Stimulated activated CD8-positive, alpha-beta memory T cell treated with anti-CD3 and anti-CD28 coated beads, Interleukin-15, amount 100 ng/mL, for 48 hours (primary cell): Measurements from ENCODE around the gene NVL.
"Not testable (repeated sequence)": the region's sequence is repeated elsewhere in the genome, so short reads cannot be mapped to it uniquely, and the experiment has no call there.

Experiments
- DNase-seq, 2 donors: peaks; one replicate each; pipeline ENCODE4 v3.0.0-alpha.2; 2020; ENCODE audit warnings: low read depth in 2 of 2

The NVL gene

DNA sequence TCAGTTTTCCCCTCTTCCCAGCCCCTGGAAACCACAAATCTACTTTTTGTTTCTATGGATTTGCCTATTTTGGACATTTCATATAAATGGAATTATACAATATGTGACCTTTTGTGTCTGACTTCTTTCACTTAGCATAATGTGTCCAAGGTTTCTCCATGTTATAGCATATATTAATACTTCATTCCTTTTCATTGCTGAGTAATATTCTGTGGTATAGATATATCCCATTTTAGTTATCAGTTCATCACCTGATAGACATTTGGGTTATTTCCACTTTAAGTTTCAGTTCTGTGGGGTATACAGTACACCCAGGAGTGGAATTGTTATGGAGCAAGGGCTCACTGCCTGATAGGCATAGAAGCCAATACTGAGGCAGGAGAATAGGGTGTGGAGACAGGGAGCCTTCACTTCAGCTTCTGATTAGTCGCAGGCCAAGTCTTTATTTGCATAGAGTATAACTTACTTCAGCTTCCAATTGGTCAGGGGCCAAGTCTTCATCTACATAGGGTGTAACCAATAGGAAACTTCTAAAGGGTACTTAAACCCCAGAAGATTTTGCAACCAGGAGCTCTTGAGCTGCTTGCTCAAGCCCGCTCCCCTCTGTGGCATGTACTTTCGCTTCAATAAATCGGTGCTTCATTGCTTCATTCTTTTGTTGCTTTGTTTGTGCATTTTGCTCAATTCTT is 8.3 kb upstream of the NVL start:
- DNase-seq, result no peak

- DNase-seq, result no peak
Observed at GRCh38 chr1:224333939-224334786, 4.2 kb upstream of the NVL start.

DNA sequence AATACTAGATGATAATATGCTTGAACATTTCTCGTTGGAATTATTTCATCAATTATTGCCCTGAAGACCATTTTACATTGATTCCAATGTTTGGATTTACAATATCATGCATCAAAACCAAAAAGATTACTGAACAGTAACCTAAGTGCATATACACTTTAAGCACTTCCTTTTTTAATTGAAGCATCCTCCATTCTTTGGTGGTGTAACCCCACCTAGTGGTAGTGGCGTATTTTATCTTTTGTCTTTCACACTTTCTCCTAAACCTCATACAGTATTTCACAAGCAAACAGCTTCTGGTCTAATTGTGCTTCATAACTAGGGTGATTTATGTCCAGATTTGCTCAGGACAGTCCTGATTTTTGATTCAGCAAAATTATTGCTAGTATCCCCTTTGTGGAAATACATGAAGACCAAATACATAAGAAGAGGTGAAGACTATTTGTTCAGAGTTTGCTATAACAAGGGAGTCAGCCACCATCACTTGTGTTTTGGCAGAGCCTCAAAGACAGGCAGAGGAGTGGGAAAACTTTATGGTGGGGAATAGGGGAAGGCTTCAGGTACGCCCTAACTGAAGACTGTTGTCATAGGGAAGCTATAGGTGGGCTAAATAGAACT is 3.4 kb upstream of the NVL start:
- no peak for DNase-seq

GRCh38 chr1:224331824-224332223 is 1.9 kb upstream of the NVL start:
- no peak for DNase-seq

- DNase-seq, result no peak
Observed at GRCh38 chr1:224331326-224331725, 1.4 kb upstream of the NVL start.

DNA sequence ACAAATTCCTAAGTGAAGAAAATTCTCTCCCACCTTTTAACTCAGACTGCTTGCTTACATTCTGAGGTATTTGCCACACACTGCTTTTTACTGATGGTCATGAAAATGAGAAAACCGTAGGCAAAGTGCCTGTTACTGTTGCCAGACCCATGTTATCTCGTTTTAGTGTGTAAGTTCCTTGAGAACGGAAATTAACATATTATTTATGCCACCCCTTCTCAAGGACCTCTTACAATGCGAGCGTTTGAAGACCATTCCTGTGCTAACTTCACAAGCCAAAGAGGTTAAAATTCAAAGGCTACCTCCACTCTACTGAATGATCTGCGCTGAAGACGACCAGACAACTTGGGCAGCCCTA is 509 bp downstream of the NVL start:
- DNase-seq, result no peak

- DNase-seq, result no peak
Observed at GRCh38 chr1:224328644-224329043, 1.3 kb downstream of the NVL start.

- no peak for DNase-seq
Observed at GRCh38 chr1:224325959-224326358, 4.0 kb downstream of the NVL start.

- DNase-seq, result no peak
Observed at GRCh38 chr1:224321706-224322105, 8.3 kb downstream of the NVL start.

- DNase-seq, result no peak
Observed at GRCh38 chr1:224317383-224318045, 12.5 kb downstream of the NVL start.

GRCh38 chr1:224312025-224312424 is 17.9 kb downstream of the NVL start:
- no peak for DNase-seq

DNA sequence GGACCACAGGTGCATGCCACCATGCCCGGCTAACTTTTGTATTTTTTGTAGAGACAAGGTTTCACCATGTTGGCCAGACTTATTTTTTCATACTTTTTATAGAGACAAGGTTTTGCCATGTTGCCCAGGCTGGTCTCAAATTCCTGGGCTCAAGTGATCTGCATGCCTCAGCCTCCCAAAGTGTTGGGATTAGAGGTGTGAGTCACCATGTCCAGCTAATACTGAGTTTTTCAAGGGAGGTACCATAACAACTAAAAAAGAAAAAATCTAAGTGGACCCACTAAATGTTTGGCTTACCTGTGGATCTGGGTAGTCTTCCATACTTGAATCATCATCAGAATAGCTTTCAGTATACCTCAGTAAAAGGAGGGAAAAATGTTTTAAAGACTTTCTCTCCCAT is 18.5 kb downstream of the NVL start:
- DNase-seq, result not testable (repeated sequence)

DNA sequence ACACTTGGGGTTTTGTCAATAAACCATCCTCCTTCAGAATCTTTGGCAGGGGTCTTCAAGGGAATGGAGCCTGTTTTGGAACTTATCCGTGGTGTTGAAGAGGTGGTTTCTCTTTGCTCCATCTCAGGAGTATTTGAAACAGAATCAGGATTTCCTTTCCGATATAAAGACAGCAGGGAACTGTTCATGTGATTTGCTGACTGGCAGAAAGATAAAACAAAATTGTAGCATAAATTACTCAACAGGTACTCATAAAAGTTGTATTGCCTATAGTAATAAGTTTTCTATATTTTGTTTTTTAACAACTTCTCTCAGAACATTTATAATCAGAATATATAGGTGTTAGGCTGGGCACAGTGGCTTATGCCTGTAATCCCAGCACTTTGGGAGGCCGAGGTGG is 21.9 kb downstream of the NVL start:
- no peak for DNase-seq

DNA sequence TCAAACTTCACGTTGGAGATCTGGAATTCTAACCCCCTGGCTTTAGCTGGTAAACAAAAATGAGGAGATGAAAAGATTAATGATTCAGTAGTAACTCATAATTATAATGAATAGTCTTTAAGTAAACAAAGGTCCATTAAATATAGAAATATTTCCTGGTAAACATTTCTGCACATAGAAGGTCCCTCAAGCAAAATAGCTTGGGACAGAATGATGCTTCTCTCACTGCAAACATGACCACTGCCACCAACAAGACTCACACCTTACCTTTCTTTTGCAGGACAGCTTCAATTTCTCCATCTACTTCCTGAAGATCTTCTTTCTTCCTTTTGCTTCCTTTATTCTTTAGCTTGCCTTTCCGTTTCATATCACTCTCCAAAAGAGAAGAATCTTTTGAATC is 25.2 kb downstream of the NVL start:
- DNase-seq, result no peak

DNA sequence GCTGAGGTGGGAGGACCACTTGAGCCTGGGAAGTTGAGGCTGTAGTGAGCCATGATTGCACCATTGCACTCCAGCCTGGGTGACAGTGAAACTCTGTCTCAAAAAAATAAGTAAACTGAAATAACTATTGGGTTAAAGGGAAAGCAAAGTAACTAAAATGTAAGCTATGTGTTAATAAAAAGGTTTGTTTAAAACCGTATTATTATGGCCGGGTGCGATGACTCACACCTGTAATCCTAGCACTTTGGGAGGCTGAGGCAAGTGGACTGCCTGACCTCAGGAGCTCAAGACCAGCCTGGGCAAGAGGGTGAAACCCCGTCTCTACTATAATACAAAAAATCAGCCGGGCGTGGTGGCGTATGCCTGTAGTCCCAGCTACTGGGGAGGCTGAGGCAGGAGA is 27.0 kb downstream of the NVL start:
- no peak for DNase-seq

- DNase-seq, result no peak
Observed at GRCh38 chr1:224301391-224301790, 28.6 kb downstream of the NVL start.

- DNase-seq, result no peak
Observed at GRCh38 chr1:224300346-224300745, 29.6 kb downstream of the NVL start.

GRCh38 chr1:224298346-224299330 is 31.3 kb downstream of the NVL start:
- DNase-seq, result no peak

DNA sequence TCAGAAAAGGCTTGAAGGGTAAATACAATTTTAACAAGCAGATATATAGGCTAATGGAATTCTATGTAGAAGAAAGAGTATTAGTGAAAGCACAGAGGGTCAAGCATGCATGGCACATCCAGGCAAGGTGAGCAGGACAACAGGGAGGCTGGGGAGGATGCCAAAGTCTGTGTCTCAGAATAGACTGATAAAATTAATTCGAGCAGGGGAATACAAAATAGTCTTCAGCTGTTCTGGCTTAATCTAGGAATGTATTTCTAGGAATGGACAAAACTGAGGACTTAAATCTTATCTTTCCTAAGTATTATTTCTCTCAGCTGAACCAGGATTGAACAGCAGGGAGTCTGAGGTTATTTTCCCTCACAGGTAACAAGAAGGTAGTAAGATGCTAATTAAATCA is 35.2 kb downstream of the NVL start:
- DNase-seq, result no peak

- no peak for DNase-seq
Observed at GRCh38 chr1:224292419-224292818, 37.6 kb downstream of the NVL start.

DNA sequence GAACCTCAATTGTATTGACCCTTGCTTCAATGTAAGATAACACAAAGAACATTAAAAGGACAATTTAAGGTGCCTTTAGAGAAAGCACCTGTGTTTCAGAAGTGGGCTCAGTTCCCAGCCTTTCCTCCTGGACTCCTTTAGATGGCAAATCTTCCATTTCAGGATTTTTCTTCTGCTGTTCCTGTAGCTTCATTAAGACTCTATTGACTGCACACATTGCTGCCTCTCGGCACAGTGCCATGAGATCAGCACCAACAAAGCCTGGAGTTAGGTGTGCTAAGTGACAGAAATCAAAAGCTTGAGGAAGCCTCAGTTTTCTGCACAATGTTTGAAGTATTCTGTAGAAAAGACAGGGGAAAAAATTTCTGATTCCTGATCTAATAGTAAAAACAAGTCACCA is 40.6 kb downstream of the NVL start:
- DNase-seq, result no peak
